Activated CD4-positive, alpha-beta T cell treated with anti-CD3 and anti-CD28 coated beads, Interleukin-2, amount 10 ng/mL, durations not matched to agents 24 days and 14 days (primary cell): Measurements from ENCODE around the gene FBXO15. TPM values are rescaled to one million over a fixed set of nuclear protein-coding genes. Genes with fewer than 3 reads are reported as not detected.
A peak's percentile ranks its signal among the peaks of the same experiment; 100 is the strongest.

Source experiments
- DNase-seq: peaks from one replicate; pipeline ENCODE4 v3.0.0; 2022
- H3K27ac Mint-ChIP-seq: one replicate; pipeline ENCODE4 v1.8.0; 2022; ENCODE audit warnings: mild to moderate bottlenecking, mixed read lengths
- H3K27me3 Mint-ChIP-seq: one replicate; pipeline ENCODE4 v1.8.0; 2022; ENCODE audit warnings: mixed read lengths
- H3K36me3 Mint-ChIP-seq: one replicate; pipeline ENCODE4 v1.8.0; 2022; ENCODE audit warnings: low read depth, mild to moderate bottlenecking, mixed read lengths
- H3K4me1 Mint-ChIP-seq: one replicate; pipeline ENCODE4 v1.8.0; 2021; ENCODE audit warnings: mixed read lengths
- H3K4me3 Mint-ChIP-seq: one replicate; pipeline ENCODE4 v1.8.0; 2022; ENCODE audit warnings: mild to moderate bottlenecking, moderate library complexity, mixed read lengths
- H3K9me3 Mint-ChIP-seq: one replicate; pipeline ENCODE4 v1.8.0; 2021; ENCODE audit warnings: mixed read lengths
- intact Hi-C: fragments of 100-400 bp; cut with micrococcal nuclease; formaldehyde crosslinking; loops from one replicate; pipeline ENCODE4 v1.15.1; 2023
- total RNA-seq: library from RNA; stranded (reverse); gene quantifications from 2 replicates; pipeline ENCODE4 v1.2.3, GENCODE V29; 2022

The FBXO15 gene
- total RNA-seq, 1 donor from 2014 or later, result 1.3 TPM

GRCh38 chr18:74142252-74142651 lies 5.4 kb downstream of the FBXO15 start:
- peaks cover 3% of the 10 kb centered on the region for H3K27me3 Mint-ChIP-seq
- H3K9me3 Mint-ChIP-seq, result no peaks in the 10 kb centered on the region
- H3K4me3 Mint-ChIP-seq, result no peak overlapping the region
- no peak for DNase-seq
- no peak overlapping the region for H3K27ac Mint-ChIP-seq
- H3K36me3 Mint-ChIP-seq, result no peaks in the 10 kb centered on the region
- intact Hi-C loops, result loop anchor here (10.0 kb wide), 1 partner anchor 1073 kb away; the partner anchor contains the start of gene TSHZ1
- H3K4me1 Mint-ChIP-seq, result peaks cover 46% of the 10 kb centered on the region

DNA sequence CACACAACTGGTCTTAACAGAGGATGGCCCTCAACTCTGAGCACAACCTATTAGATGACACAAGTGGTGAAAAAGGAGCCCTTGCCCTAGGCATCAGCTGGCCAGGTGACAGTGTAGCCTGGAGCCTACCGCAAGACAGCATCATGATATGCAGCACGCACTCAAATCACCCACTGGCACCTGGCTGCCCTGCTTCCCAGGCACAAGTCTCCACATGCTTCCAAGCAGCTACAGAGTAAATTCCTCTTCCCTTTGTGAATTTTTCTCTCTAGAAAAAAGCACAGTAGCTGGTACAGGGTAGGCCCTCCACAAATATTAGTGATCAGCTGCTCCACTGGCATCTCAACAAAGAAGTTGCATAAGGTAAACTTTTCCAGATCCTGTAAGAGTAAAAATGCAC lies 6.0 kb downstream of the FBXO15 start:
- peaks cover 3% of the 10 kb centered on the region for H3K27me3 Mint-ChIP-seq
- no peaks in the 10 kb centered on the region for H3K9me3 Mint-ChIP-seq
- H3K27ac Mint-ChIP-seq, result no peak overlapping the region
- H3K4me1 Mint-ChIP-seq, result peaks cover 40% of the 10 kb centered on the region
- intact Hi-C loops, result loop anchor here (2.0 to 10.0 kb wide), 3 partner anchors 21 to 1073 kb away; partner anchors contain the start of gene TSHZ1
- no peak overlapping the region for H3K4me3 Mint-ChIP-seq
- DNase-seq, result no peak
- H3K36me3 Mint-ChIP-seq, result no peaks in the 10 kb centered on the region

GRCh38 chr18:74140582-74140981 lies 7.1 kb downstream of the FBXO15 start:
- Mint-ChIP-seq H3K9me3 (no peaks in the 10 kb centered on the region), H3K4me3 (peak overlapping the region; percentile 79), H3K27me3 (peaks cover 3% of the 10 kb centered on the region), H3K27ac (peak overlapping the region; percentile 91), H3K36me3 (no peaks in the 10 kb centered on the region), H3K4me1 (peaks cover 37% of the 10 kb centered on the region)
- intact Hi-C loops, result loop anchor here (1.0 to 10.0 kb wide), 5 partner anchors 8 to 1074 kb away; partner anchors contain the start of genes TIMM21 and TSHZ1
- DNase-seq, result no peak

GRCh38 chr18:74139888-74140287 lies 7.7 kb downstream of the FBXO15 start:
- no peak for DNase-seq
- H3K9me3 Mint-ChIP-seq, result no peaks in the 10 kb centered on the region
- intact Hi-C loops, result loop anchor here (1.0 to 10.0 kb wide), 5 partner anchors 8 to 1075 kb away; partner anchors contain the start of genes TIMM21 and TSHZ1
- H3K27me3 Mint-ChIP-seq, result peaks cover 3% of the 10 kb centered on the region
- H3K4me3 Mint-ChIP-seq, result peak overlapping the region; percentile 79
- peak overlapping the region; percentile 91 for H3K27ac Mint-ChIP-seq
- H3K36me3 Mint-ChIP-seq, result no peaks in the 10 kb centered on the region
- peaks cover 37% of the 10 kb centered on the region for H3K4me1 Mint-ChIP-seq

GRCh38 chr18:74139411-74139810 lies 8.2 kb downstream of the FBXO15 start:
- H3K36me3 Mint-ChIP-seq, result no peaks in the 10 kb centered on the region
- no peak for DNase-seq
- H3K27me3 Mint-ChIP-seq, result peaks cover 3% of the 10 kb centered on the region
- H3K27ac Mint-ChIP-seq, result peak overlapping the region; percentile 91
- H3K4me1 Mint-ChIP-seq, result peaks cover 37% of the 10 kb centered on the region
- H3K9me3 Mint-ChIP-seq, result no peaks in the 10 kb centered on the region
- H3K4me3 Mint-ChIP-seq, result peak overlapping the region; percentile 79
- intact Hi-C loops, result no loop called here

DNA sequence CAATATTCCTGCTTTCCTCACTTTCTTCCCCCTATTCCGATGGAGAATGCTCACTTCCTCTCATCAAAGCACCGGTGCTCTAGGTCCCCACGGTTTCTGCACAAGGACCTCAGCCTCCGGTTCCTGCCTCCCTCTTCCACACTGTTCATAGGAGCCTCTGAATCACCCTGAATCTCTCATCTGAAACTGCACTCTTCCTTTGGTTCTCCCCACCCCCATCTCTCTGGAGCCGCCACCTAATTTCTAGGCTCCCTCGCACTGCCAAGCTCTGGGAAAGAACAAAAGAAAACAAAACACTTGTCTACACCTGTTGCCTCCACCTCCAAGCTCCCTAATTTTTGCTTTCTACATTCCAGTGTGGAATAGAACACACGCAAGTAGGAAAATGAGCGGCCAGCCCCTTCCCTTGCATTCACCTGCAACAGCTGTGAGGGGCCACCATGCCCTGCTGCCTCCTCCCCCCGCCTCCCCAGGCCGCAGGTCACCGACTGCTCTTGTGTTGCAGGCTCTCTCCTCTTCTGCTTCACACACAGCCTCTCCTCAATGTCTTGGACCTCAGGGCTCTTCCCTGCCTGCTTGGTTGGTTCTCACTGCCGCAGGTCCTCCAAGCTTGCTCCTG lies 9.6 kb downstream of the FBXO15 start:
- peak overlapping the region; percentile 13 for H3K4me3 Mint-ChIP-seq
- no peaks in the 10 kb centered on the region for H3K27me3 Mint-ChIP-seq
- H3K27ac Mint-ChIP-seq, result peak overlapping the region; percentile 91
- peaks cover 34% of the 10 kb centered on the region for H3K4me1 Mint-ChIP-seq
- intact Hi-C loops, result no loop called here
- no peaks in the 10 kb centered on the region for H3K36me3 Mint-ChIP-seq
- DNase-seq, result no peak
- no peaks in the 10 kb centered on the region for H3K9me3 Mint-ChIP-seq

GRCh38 chr18:74132201-74132600 lies 15.4 kb downstream of the FBXO15 start:
- Mint-ChIP-seq H3K27ac (no peak overlapping the region), H3K36me3 (no peaks in the 10 kb centered on the region), H3K4me1 (peaks cover 3% of the 10 kb centered on the region), H3K27me3 (no peaks in the 10 kb centered on the region), H3K9me3 (no peaks in the 10 kb centered on the region), H3K4me3 (no peak overlapping the region)
- intact Hi-C loops, result no loop called here
- no peak for DNase-seq

GRCh38 chr18:74131124-74131523 lies 16.5 kb downstream of the FBXO15 start:
- Mint-ChIP-seq H3K27me3 (no peaks in the 10 kb centered on the region), H3K36me3 (no peaks in the 10 kb centered on the region), H3K4me1 (peaks cover 3% of the 10 kb centered on the region), H3K9me3 (no peaks in the 10 kb centered on the region), H3K27ac (no peak overlapping the region), H3K4me3 (no peak overlapping the region)
- peak; percentile 21 for DNase-seq
- intact Hi-C loops, result no loop called here

- H3K9me3 Mint-ChIP-seq, result no peaks in the 10 kb centered on the region
- peaks cover 3% of the 10 kb centered on the region for H3K4me1 Mint-ChIP-seq
- no peak for DNase-seq
- H3K27me3 Mint-ChIP-seq, result peaks cover 2% of the 10 kb centered on the region
- intact Hi-C loops, result no loop called here
- no peak overlapping the region for H3K4me3 Mint-ChIP-seq
- no peak overlapping the region for H3K27ac Mint-ChIP-seq
- no peaks in the 10 kb centered on the region for H3K36me3 Mint-ChIP-seq
Measured at GRCh38 chr18:74128159-74128558, 19.5 kb downstream of the FBXO15 start.

- no peak for DNase-seq
- Mint-ChIP-seq H3K9me3 (no peaks in the 10 kb centered on the region), H3K36me3 (no peaks in the 10 kb centered on the region), H3K27ac (no peak overlapping the region), H3K4me1 (peaks cover 3% of the 10 kb centered on the region), H3K27me3 (peaks cover 3% of the 10 kb centered on the region), H3K4me3 (no peak overlapping the region)
- intact Hi-C loops, result no loop called here
Measured at GRCh38 chr18:74126684-74127655, 20.7 kb downstream of the FBXO15 start.

- H3K4me3 Mint-ChIP-seq, result no peak overlapping the region
- intact Hi-C loops, result no loop called here
- peaks cover 9% of the 10 kb centered on the region for H3K4me1 Mint-ChIP-seq
- H3K27me3 Mint-ChIP-seq, result peaks cover 5% of the 10 kb centered on the region
- H3K9me3 Mint-ChIP-seq, result no peaks in the 10 kb centered on the region
- H3K27ac Mint-ChIP-seq, result no peak overlapping the region
- no peaks in the 10 kb centered on the region for H3K36me3 Mint-ChIP-seq
- no peak for DNase-seq
Measured at GRCh38 chr18:74124642-74125041, 23.0 kb downstream of the FBXO15 start.

GRCh38 chr18:74123200-74123599 lies 24.4 kb downstream of the FBXO15 start:
- no peak overlapping the region for H3K4me3 Mint-ChIP-seq
- intact Hi-C loops, result no loop called here
- H3K9me3 Mint-ChIP-seq, result no peaks in the 10 kb centered on the region
- peaks cover 5% of the 10 kb centered on the region for H3K27me3 Mint-ChIP-seq
- no peaks in the 10 kb centered on the region for H3K36me3 Mint-ChIP-seq
- peaks cover 9% of the 10 kb centered on the region for H3K4me1 Mint-ChIP-seq
- DNase-seq, result no peak
- H3K27ac Mint-ChIP-seq, result no peak overlapping the region

- DNase-seq, result peak; percentile 79
- peaks cover 1% of the 10 kb centered on the region for H3K27me3 Mint-ChIP-seq
- intact Hi-C loops, result loop anchor here (1.0 to 5.0 kb wide), 3 partner anchors 35 to 225 kb away; no protein-coding TSS in a partner anchor
- no peak overlapping the region for H3K4me3 Mint-ChIP-seq
- no peaks in the 10 kb centered on the region for H3K36me3 Mint-ChIP-seq
- no peak overlapping the region for H3K27ac Mint-ChIP-seq
- H3K4me1 Mint-ChIP-seq, result peaks cover 12% of the 10 kb centered on the region
- peaks cover 4% of the 10 kb centered on the region for H3K9me3 Mint-ChIP-seq
Measured at GRCh38 chr18:74116633-74117554, 30.7 kb downstream of the FBXO15 start.
